ENCODE measurements around the gene CSNK2A1. TPM values are rescaled to one million over a fixed set of nuclear protein-coding genes. Genes with fewer than 3 reads are reported as not detected.

CSNK2A1 gene
- total and polyA plus RNA-seq, 2 of the 8 experiments (the other 6 are each of a cell fraction or from before 2014, with no cell fraction given) = 117 to 260 TPM

- H2BK20ac ChIP-seq (ENCODE audit: low read length) = no peak overlapping the region
- H3K4ac ChIP-seq (replicated peaks; ENCODE audit: insufficient read length, low read depth, low read length) = no peak overlapping the region
- no peaks in the 10 kb centered on the region for H3K23me2 ChIP-seq (ENCODE audit: low read depth, low read length)
- H3K23ac ChIP-seq (ENCODE audit: insufficient read length) = no peak overlapping the region
- no peak overlapping the region for H3K56ac ChIP-seq (replicated peaks; ENCODE audit: insufficient read length, low read depth, low read length)
- peaks cover 4% of the 10 kb centered on the region; the same call in 1 of the 2 replicates for H3K79me1 ChIP-seq (ENCODE audit: low read depth, low read length)
- H2BK12ac ChIP-seq (ENCODE audit: low read depth, low read length) = no peak overlapping the region
- H2AK5ac ChIP-seq (ENCODE audit: low read depth, low read length) = no peak overlapping the region
- CTCF ChIA-PET (ENCODE audit: partially characterized antibody) = interaction anchor here (1.1 to 1.6 kb wide), 2 partner anchors 14 to 317 kb away, joined by 3 to 5 read pairs; no protein-coding TSS in a partner anchor
- no peak overlapping the region for H3K9ac ChIP-seq (replicated peaks in 1 of 4; ENCODE audit: extremely low read depth in 1 of 4, low read depth in 3 of 4, low read length in 3 of 4)
- POLR2A ChIA-PET (ENCODE audit: partially characterized antibody) = interaction anchor here (0.9 to 2.9 kb wide), 4 partner anchors 9 to 55 kb away, joined by 3 to 9 read pairs (median 4); no protein-coding TSS in a partner anchor
- no peak overlapping the region for H4K91ac ChIP-seq (replicated peaks; ENCODE audit: insufficient read length, low read length)
- no peak overlapping the region for H4K5ac ChIP-seq (ENCODE audit: insufficient read length, low read depth, low read length)
- H3K27me3 ChIP-seq (replicated peaks in 1 of 4; ENCODE audit: control insufficient read depth in 3 of 4, extremely low read depth in 1 of 4, insufficient read depth in 3 of 4, low read length in 3 of 4) = no peaks in the 10 kb centered on the region
- no peaks in the 10 kb centered on the region for H3K4me1 ChIP-seq (replicated peaks in 1 of 4; ENCODE audit: control insufficient read depth in 3 of 4, insufficient read depth in 4 of 4, low read length in 3 of 4)
- FAIRE-seq = no peak
- H3K18ac ChIP-seq (ENCODE audit: extremely low read depth, low read length) = no peak overlapping the region
- H3K14ac ChIP-seq (ENCODE audit: insufficient read length) = no peak overlapping the region
- no peak for DNase-seq (ENCODE audit: low read depth in 1 of 2, low spot score in 2 of 2)
- H2BK15ac ChIP-seq (ENCODE audit: low read length) = no peak overlapping the region
- TF ChIP-seq GTF2F1 (IDR thresholded peaks at IDR 0.05; ENCODE audit: borderline replicate concordance, low read depth, low read length) = no peak
- no peak for TF ChIP-seq SP2 (IDR thresholded peaks at IDR 0.05; ENCODE audit: low read length)
- TF ChIP-seq CHD2 (IDR thresholded peaks at IDR 0.05; ENCODE audit: low read length) = no peak
- no peak for TF ChIP-seq SIX5 (IDR thresholded peaks at IDR 0.05; ENCODE audit: low read depth, low read length)
- TF ChIP-seq RAD21 (IDR thresholded peaks at IDR 0.05 in 1 of 2, conservative IDR thresholded peaks at IDR 0.05 in 1 of 2; ENCODE audit: low read depth in 2 of 2, low read length in 2 of 2) = no peak
- TF ChIP-seq EP300 (IDR thresholded peaks at IDR 0.05; ENCODE audit: borderline replicate concordance in 1 of 2, low read depth in 2 of 2, low read length in 2 of 2) = no peak
- TF ChIP-seq CEBPB (IDR thresholded peaks at IDR 0.05; ENCODE audit: low read depth, low read length) = no peak
- no peak for TF ChIP-seq CTBP2 (IDR thresholded peaks at IDR 0.05; ENCODE audit: borderline replicate concordance, insufficient read depth, insufficient read length, low read length)
- TF ChIP-seq TEAD4 (IDR thresholded peaks at IDR 0.05; ENCODE audit: low read depth, low read length) = no peak
- TF ChIP-seq ATF3 (IDR thresholded peaks at IDR 0.05; ENCODE audit: insufficient read depth, low read depth, low read length) = no peak
- no peak for TF ChIP-seq SUZ12 (IDR thresholded peaks at IDR 0.05; ENCODE audit: low read length)
- TF ChIP-seq JUN (IDR thresholded peaks at IDR 0.05; ENCODE audit: low read depth, low read length) = no peak
- no peak overlapping the region for H2AFZ ChIP-seq (ENCODE audit: low read length)
- H3K36me3 ChIP-seq (ENCODE audit: control insufficient read depth in 2 of 4, insufficient read depth in 4 of 4, low read length in 3 of 4) = peaks cover 18 to 56% (median 25%) of the 10 kb centered on the region in 4 experiments; a peak in 7 of 8 replicates
- H3K9me3 ChIP-seq (ENCODE audit: insufficient read depth in 2 of 2, low read depth in 1 of 2, low read length in 1 of 2) = no peaks in the 10 kb centered on the region
- no peak overlapping the region for H2BK5ac ChIP-seq (ENCODE audit: low read depth, low read length)
- no peak overlapping the region for H3K27ac ChIP-seq (ENCODE audit: low read depth, low read length)
- no peak overlapping the region for H3K4me2 ChIP-seq (ENCODE audit: insufficient read depth in 1 of 2, low read depth in 2 of 2, low read length in 2 of 2)
- WGBS, 2 experiments (ENCODE audit: extremely low coverage in 1 of 2, insufficient coverage in 1 of 2, insufficient read length in 1 of 2, insufficient replicate concordance in 2 of 2, low coverage in 1 of 2, low lambda C conversion rate in 2 of 2, missing lambda C conversion rate in 1 of 2) = 93% methylated on average over 3 of the region's 3 CpGs; no CpG with 5 or more reads in 1 of the 2 experiments
- H4K20me1 ChIP-seq (replicated peaks in 1 of 2; ENCODE audit: control insufficient read depth in 1 of 2, insufficient read depth in 2 of 2, low read length in 2 of 2) = peaks cover 0 to 6% of the 10 kb centered on the region in 2 experiments
- H3K79me2 ChIP-seq (ENCODE audit: control insufficient read depth in 1 of 2, insufficient read depth in 2 of 2, low read length in 2 of 2) = no peaks in the 10 kb centered on the region; a peak in 1 of 4 replicates
- H3K4me3 ChIP-seq (ENCODE audit: extremely low read depth in 1 of 4, insufficient read depth in 2 of 4, low read depth in 3 of 4, low read length in 4 of 4) = no peak overlapping the region
- H4K8ac ChIP-seq (ENCODE audit: extremely low read depth, insufficient read depth, low read length) = no peak overlapping the region
- no peak overlapping the region for H2BK120ac ChIP-seq (replicated peaks; ENCODE audit: low read depth, low read length)
Observed at GRCh38 chr20:444117-444516, 99.5 kb downstream of the CSNK2A1 start.

All from H1 (cell line).